GM18505 (cell line): ENCODE measurements around the gene CDK5R1.

Source experiments
- ATAC-seq: cut with Tn5 transposase; IDR thresholded peaks from one replicate; pipeline ENCODE4 v1.9.1; 2021; ENCODE audit not compliant: unreplicated experiment
- POLR2A ChIP-seq: IDR thresholded peaks from 4 replicates; pipeline ENCODE4 v1.6.1; 2011; ENCODE audit warnings: borderline replicate concordance; ENCODE audit not compliant: insufficient read depth, insufficient read length; ENCODE audit errors: extremely low read depth

Gene CDK5R1

GRCh38 chr17:32458371-32458770 lies 28.4 kb upstream of the CDK5R1 start:
- no peak for ATAC-seq
- no peak for TF ChIP-seq POLR2A

GRCh38 chr17:32460054-32460453 lies 26.7 kb upstream of the CDK5R1 start:
- TF ChIP-seq POLR2A: no peak
- no peak for ATAC-seq

- no peak for TF ChIP-seq POLR2A
- no peak for ATAC-seq
These were observed 25.3 kb upstream of the CDK5R1 start for GRCh38 chr17:32461498-32461852.

- no peak for ATAC-seq
- TF ChIP-seq POLR2A: no peak
These were observed 24.8 kb upstream of the CDK5R1 start for GRCh38 chr17:32461853-32462617.

- no peak for ATAC-seq
- no peak for TF ChIP-seq POLR2A
These were observed 23.5 kb upstream of the CDK5R1 start for GRCh38 chr17:32463304-32463703.

GRCh38 chr17:32464374-32464773 lies 22.4 kb upstream of the CDK5R1 start:
- TF ChIP-seq POLR2A: no peak
- ATAC-seq: no peak

GRCh38 chr17:32467949-32468348 lies 18.8 kb upstream of the CDK5R1 start:
- no peak for ATAC-seq
- no peak for TF ChIP-seq POLR2A

GRCh38 chr17:32470405-32471167 lies 16.2 kb upstream of the CDK5R1 start:
- no peak for ATAC-seq
- TF ChIP-seq POLR2A: no peak

GRCh38 chr17:32471652-32472051 lies 15.1 kb upstream of the CDK5R1 start:
- ATAC-seq: no peak
- no peak for TF ChIP-seq POLR2A

- no peak for ATAC-seq
These were observed 11.5 kb upstream of the CDK5R1 start for GRCh38 chr17:32475258-32475657.

GRCh38 chr17:32477220-32477619 lies 9.6 kb upstream of the CDK5R1 start:
- no peak for TF ChIP-seq POLR2A
- ATAC-seq: no peak

More at GRCh38 chr17:32475258-32475657, 11.5 kb upstream of the CDK5R1 start:
- no peak for TF ChIP-seq POLR2A

- ATAC-seq: no peak
These were observed 7.6 kb upstream of the CDK5R1 start for GRCh38 chr17:32479074-32479617.

GRCh38 chr17:32481193-32481592 lies 5.6 kb upstream of the CDK5R1 start:
- no peak for ATAC-seq
- no peak for TF ChIP-seq POLR2A

More at GRCh38 chr17:32479074-32479617, 7.6 kb upstream of the CDK5R1 start:
- TF ChIP-seq POLR2A: no peak
